HepG2 (cell line): ENCODE measurements around the gene SFI1. TPM values are rescaled to one million over a fixed set of nuclear protein-coding genes. Genes with fewer than 3 reads are reported as not detected.

ENCODE experiments used
- AGO1 ChIP-seq: fragments of 200-400 bp; formaldehyde crosslinking; IDR thresholded peaks from 2 replicates; pipeline ENCODE4 v1.6.1; 2017; ENCODE audit warnings: mild to moderate bottlenecking, low read depth, low read length, moderate library complexity; ENCODE audit not compliant: poor library complexity, severe bottlenecking
- BRCA1 ChIP-seq: sonication (generic); formaldehyde crosslinking; IDR thresholded peaks from 2 replicates; pipeline ENCODE4 v1.4.0; 2020; ENCODE audit warnings: missing genetic modification reagents
- CEBPB ChIP-seq: IDR thresholded peaks from 2 replicates; pipeline ENCODE4 v1.6.1; 2011; ENCODE audit warnings: low read depth, low read length, improper control_type of control experiment, borderline replicate concordance
- CREB1 ChIP-seq, 2 experiments: fragments of 450-650 bp in 1 of 2; IDR thresholded peaks; 2 replicates each; pipeline ENCODE4 v1.6.1; 2016 to 2017; ENCODE audit warnings: control low read depth in 1 of 2, mild to moderate bottlenecking in 1 of 2, missing compliant biosample characterization in 1 of 2, missing genetic modification characterization in 1 of 2
- DPF2 ChIP-seq: sonication (generic); formaldehyde crosslinking; IDR thresholded peaks from 2 replicates; pipeline ENCODE4 v1.4.0; 2020; ENCODE audit warnings: mild to moderate bottlenecking, low read depth, missing genetic modification reagents, borderline replicate concordance
- GABPA ChIP-seq, 2 experiments: IDR thresholded peaks; 2 replicates each; pipeline ENCODE4 v1.6.1; 2011 to 2016; ENCODE audit warnings: low read depth in 2 of 2, low read length in 1 of 2, missing biosample characterization in 1 of 2, missing genetic modification characterization in 1 of 2
- GZF1 ChIP-seq: sonication (generic); formaldehyde crosslinking; IDR thresholded peaks from 2 replicates; pipeline ENCODE4 v1.5.1; 2020; ENCODE audit warnings: mild to moderate bottlenecking, missing genetic modification reagents
- HNRNPK ChIP-seq: fragments of 200-400 bp; formaldehyde crosslinking; IDR thresholded peaks from 2 replicates; pipeline ENCODE4 v1.6.1; 2018; ENCODE audit warnings: low read length, low read depth, moderate library complexity, mild to moderate bottlenecking; ENCODE audit not compliant: poor library complexity, severe bottlenecking
- JDP2 ChIP-seq: sonication (generic); formaldehyde crosslinking; IDR thresholded peaks from 2 replicates; pipeline ENCODE4 v1.8.1; 2022; ENCODE audit warnings: missing genetic modification reagents, borderline replicate concordance
- KDM6A ChIP-seq: IDR thresholded peaks from 2 replicates; pipeline ENCODE4 v1.6.1; 2016; ENCODE audit warnings: low read depth
- NFE2L2 ChIP-seq: fragments of 150-350 bp; IDR thresholded peaks from 2 replicates; pipeline ENCODE4 v1.6.1; 2014; ENCODE audit warnings: low read length
- NRL ChIP-seq: sonication (generic); formaldehyde crosslinking; IDR thresholded peaks from 2 replicates; pipeline ENCODE4 v1.5.0; 2020; ENCODE audit warnings: missing genetic modification reagents, mild to moderate bottlenecking, moderate library complexity, borderline replicate concordance
- SALL1 ChIP-seq: sonication (generic); formaldehyde crosslinking; IDR thresholded peaks from 2 replicates; pipeline ENCODE4 v1.8.0; 2022; ENCODE audit warnings: mild to moderate bottlenecking, missing genetic modification reagents
- SNAPC2 ChIP-seq: sonication (generic); formaldehyde crosslinking; IDR thresholded peaks from 2 replicates; pipeline ENCODE4 v1.8.1; 2022; ENCODE audit warnings: mild to moderate bottlenecking, missing genetic modification reagents
- TGIF2 ChIP-seq: IDR thresholded peaks from 2 replicates; pipeline ENCODE4 v1.6.1; 2016; ENCODE audit warnings: control low read depth, missing compliant biosample characterization
- ZBTB2 ChIP-seq: sonication (generic); formaldehyde crosslinking; IDR thresholded peaks from 2 replicates; pipeline ENCODE4 v1.8.0; 2022; ENCODE audit warnings: low read depth, missing genetic modification reagents
- ZFP82 ChIP-seq: sonication (generic); formaldehyde crosslinking; IDR thresholded peaks from 2 replicates; pipeline ENCODE4 v1.5.1; 2020; ENCODE audit warnings: mild to moderate bottlenecking, missing genetic modification reagents, borderline replicate concordance
- ZFY ChIP-seq: sonication (generic); formaldehyde crosslinking; IDR thresholded peaks from 2 replicates; pipeline ENCODE4 v1.4.0; 2020; ENCODE audit warnings: missing genetic modification reagents
- ZNF354B ChIP-seq: sonication (generic); formaldehyde crosslinking; IDR thresholded peaks from 2 replicates; pipeline ENCODE4 v1.8.0; 2022; ENCODE audit warnings: mild to moderate bottlenecking, missing genetic modification reagents
- ZNF446 ChIP-seq: sonication (generic); formaldehyde crosslinking; IDR thresholded peaks from 2 replicates; pipeline ENCODE4 v1.5.0; 2020; ENCODE audit warnings: mild to moderate bottlenecking, missing genetic modification reagents
- ZNF501 ChIP-seq: sonication (generic); formaldehyde crosslinking; IDR thresholded peaks from 2 replicates; pipeline ENCODE4 v1.5.1; 2020; ENCODE audit warnings: mild to moderate bottlenecking, moderate library complexity, missing genetic modification reagents
- ZNF713 ChIP-seq: sonication (generic); formaldehyde crosslinking; IDR thresholded peaks from 2 replicates; pipeline ENCODE4 v1.4.0; 2020; ENCODE audit warnings: mild to moderate bottlenecking, missing genetic modification reagents
- ZNF777 ChIP-seq: sonication (generic); formaldehyde crosslinking; IDR thresholded peaks from 2 replicates; pipeline ENCODE4 v1.4.0; 2020; ENCODE audit warnings: missing genetic modification reagents
- ZNF800 ChIP-seq: sonication (generic); formaldehyde crosslinking; IDR thresholded peaks from 2 replicates; pipeline ENCODE4 v1.4.0; 2020; ENCODE audit warnings: missing genetic modification reagents
- ZSCAN31 ChIP-seq: sonication (generic); formaldehyde crosslinking; IDR thresholded peaks from 2 replicates; pipeline ENCODE4 v1.5.0; 2020; ENCODE audit warnings: low read depth, mild to moderate bottlenecking, missing genetic modification reagents
- polyA plus RNA-seq, 8 experiments: library from polyadenylated mRNA; depleted of rRNA in 3 of 8; stranded (reverse) in 7 of 8; unstranded in 1 of 8; fragments of >200 nt; fragmentation: Illumina TruSeq in 4 of 8; extraction: Trizol in 4 of 8; gene quantifications; 2 replicates each; pipeline versions ENCODE4 v1.2.1 to v1.2.3, GENCODE V29; 2011 to 2016; ENCODE audit warnings: low read depth in 4 of 8, missing spikeins in 1 of 8, mixed read lengths in 1 of 8; ENCODE audit not compliant: insufficient read depth in 1 of 8
- total RNA-seq, 5 experiments: library from RNA; depleted of rRNA; stranded (reverse); fragments of >200 nt; fragmentation: Illumina TruSeq; extraction: Trizol; gene quantifications; 2 replicates each; pipeline ENCODE4 v1.2.3, GENCODE V29; 2016; ENCODE audit warnings: low read depth in 1 of 5
- TF ChIP-seq, protein P1 (sequence below): sonication (generic); formaldehyde crosslinking; IDR thresholded peaks from 2 replicates; pipeline ENCODE4 v1.4.0; 2020; ENCODE audit warnings: mild to moderate bottlenecking, missing genetic modification reagents
- TF ChIP-seq, protein P2 (sequence below): sonication (generic); formaldehyde crosslinking; IDR thresholded peaks from 2 replicates; pipeline ENCODE4 v1.8.0; 2022; ENCODE audit warnings: mild to moderate bottlenecking, missing genetic modification reagents

SFI1 gene
- total and polyA plus RNA-seq, 2 of the 13 experiments (the other 11 are each of a cell fraction or from before 2014, with no cell fraction given), result 20.5 to 40.1 TPM

- TF ChIP-seq ZBTB2 (CRISPR knock-in tag), result no peak
- TF ChIP-seq ZNF800 (CRISPR knock-in tag), result 0 out of 2 replicates have a peak, but pooled peaks have one; percentile 25
- TF ChIP-seq BRCA1 (CRISPR knock-in tag), result no peak
- TF ChIP-seq TGIF2 (CRISPR knock-in tag), result peak; percentile 81
- TF ChIP-seq ZFP82, result no peak
- TF ChIP-seq ZNF501, result peak; percentile 1; the same call in 1 of the 2 replicates
- TF ChIP-seq NRL (CRISPR knock-in tag), result no peak
- TF ChIP-seq DPF2 (CRISPR knock-in tag), result peak; percentile 82
- no peak for TF ChIP-seq ZNF713 (CRISPR knock-in tag)
- TF ChIP-seq, protein P1, sequence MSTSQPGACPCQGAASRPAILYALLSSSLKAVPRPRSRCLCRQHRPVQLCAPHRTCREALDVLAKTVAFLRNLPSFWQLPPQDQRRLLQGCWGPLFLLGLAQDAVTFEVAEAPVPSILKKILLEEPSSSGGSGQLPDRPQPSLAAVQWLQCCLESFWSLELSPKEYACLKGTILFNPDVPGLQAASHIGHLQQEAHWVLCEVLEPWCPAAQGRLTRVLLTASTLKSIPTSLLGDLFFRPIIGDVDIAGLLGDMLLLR, result no peak
- TF ChIP-seq ZNF446, result no peak
- peak; percentile 80 for TF ChIP-seq KDM6A (CRISPR knock-in tag)
- TF ChIP-seq CEBPB, result no peak
- no peak for TF ChIP-seq HNRNPK
- TF ChIP-seq, protein P2, sequence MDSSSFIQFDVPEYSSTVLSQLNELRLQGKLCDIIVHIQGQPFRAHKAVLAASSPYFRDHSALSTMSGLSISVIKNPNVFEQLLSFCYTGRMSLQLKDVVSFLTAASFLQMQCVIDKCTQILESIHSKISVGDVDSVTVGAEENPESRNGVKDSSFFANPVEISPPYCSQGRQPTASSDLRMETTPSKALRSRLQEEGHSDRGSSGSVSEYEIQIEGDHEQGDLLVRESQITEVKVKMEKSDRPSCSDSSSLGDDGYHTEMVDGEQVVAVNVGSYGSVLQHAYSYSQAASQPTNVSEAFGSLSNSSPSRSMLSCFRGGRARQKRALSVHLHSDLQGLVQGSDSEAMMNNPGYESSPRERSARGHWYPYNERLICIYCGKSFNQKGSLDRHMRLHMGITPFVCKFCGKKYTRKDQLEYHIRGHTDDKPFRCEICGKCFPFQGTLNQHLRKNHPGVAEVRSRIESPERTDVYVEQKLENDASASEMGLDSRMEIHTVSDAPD (CRISPR knock-in tag), result no peak
- peak; percentile 75; the same call in 1 of the 2 replicates for TF ChIP-seq SNAPC2 (CRISPR knock-in tag)
- no peak for TF ChIP-seq GABPA (IDR thresholded peaks at IDR 0.05; ENCODE audit: low read depth, low read length)
- TF ChIP-seq GABPA (CRISPR knock-in tag; IDR thresholded peaks at IDR 0.05; ENCODE audit: low read depth), result no peak
- TF ChIP-seq NFE2L2, result no peak
- no peak; the same call in 1 of the 2 replicates for TF ChIP-seq ZNF777
- TF ChIP-seq AGO1, result no peak
- no peak for TF ChIP-seq JDP2 (CRISPR knock-in tag)
- no peak for TF ChIP-seq CREB1 (IDR thresholded peaks at IDR 0.05)
- peak; percentile 38; the same call in 1 of the 2 replicates for TF ChIP-seq CREB1 (CRISPR knock-in tag; IDR thresholded peaks at IDR 0.05)
- TF ChIP-seq ZNF354B (CRISPR knock-in tag), result no peak
- TF ChIP-seq ZSCAN31 (CRISPR knock-in tag), result no peak; the same call in 1 of the 2 replicates
- TF ChIP-seq GZF1 (CRISPR knock-in tag), result no peak
- peak; percentile 93 for TF ChIP-seq SALL1
- TF ChIP-seq ZFY, result peak; percentile 19; the same call in 1 of the 2 replicates
These were observed 83.5 kb downstream of the SFI1 start (continued) for GRCh38 chr22:31579835-31580242.
